DMS79 (cell line): Measurements from ENCODE around the gene FAM50B.

ENCODE experiments used
- DNase-seq: peaks from one replicate; lab custom pipeline; 2025; lab: John Stamatoyannopoulos, UW

FAM50B gene

GRCh38 chr6:3848925-3849605, at the start of gene FAM50B:
Gene FAM50B, plus strand, starts transcription at chr6:3849373. Its CDS starts 439 bp downstream, at chr6:3849812.
- peak; percentile 41 for DNase-seq

- no peak for DNase-seq
Observed at GRCh38 chr6:3799719-3800118, 49.5 kb upstream of the FAM50B start.

- peak; percentile 30 for DNase-seq
Observed at GRCh38 chr6:3800850-3801591, 48.2 kb upstream of the FAM50B start.

- DNase-seq = no peak
Observed at GRCh38 chr6:3801960-3802359, 47.2 kb upstream of the FAM50B start.

GRCh38 chr6:3803627-3804468, 45.3 kb upstream of the FAM50B start:
- no peak for DNase-seq

GRCh38 chr6:3804964-3805363, 44.2 kb upstream of the FAM50B start:
- DNase-seq = no peak

GRCh38 chr6:3805448-3806123, 43.6 kb upstream of the FAM50B start:
- no peak for DNase-seq

GRCh38 chr6:3806169-3806922, 42.8 kb upstream of the FAM50B start:
- no peak for DNase-seq

GRCh38 chr6:3808199-3808598, 41.0 kb upstream of the FAM50B start:
- no peak for DNase-seq

GRCh38 chr6:3808759-3809514, 40.2 kb upstream of the FAM50B start:
- DNase-seq = no peak

GRCh38 chr6:3809515-3809891, 39.7 kb upstream of the FAM50B start:
- no peak for DNase-seq

- DNase-seq = no peak
Observed at GRCh38 chr6:3809982-3810381, 39.2 kb upstream of the FAM50B start.

GRCh38 chr6:3811191-3811590, 38.0 kb upstream of the FAM50B start:
- DNase-seq = no peak

- DNase-seq = no peak
Observed at GRCh38 chr6:3812596-3812995, 36.6 kb upstream of the FAM50B start.

- DNase-seq = no peak
Observed at GRCh38 chr6:3813150-3813780, 35.9 kb upstream of the FAM50B start.

GRCh38 chr6:3813918-3814317, 35.3 kb upstream of the FAM50B start:
- no peak for DNase-seq

GRCh38 chr6:3814539-3814938, 34.6 kb upstream of the FAM50B start:
- no peak for DNase-seq

GRCh38 chr6:3816251-3816650, 32.9 kb upstream of the FAM50B start:
- no peak for DNase-seq

GRCh38 chr6:3819161-3820110, 29.7 kb upstream of the FAM50B start:
- DNase-seq = no peak
